GM04504 (cell line): ENCODE results near the gene RNPS1.

ENCODE experiments used
- DNase-seq: peaks from one replicate; pipeline ENCODE4 v3.0.0-alpha.2; 2012; ENCODE audit warnings: low read depth

The RNPS1 gene

GRCh38 chr16:2213817-2214718, 53.9 kb downstream of the RNPS1 start:
- DNase-seq, result no peak

- no peak for DNase-seq
Observed at GRCh38 chr16:2212362-2213324, 55.3 kb downstream of the RNPS1 start.

- DNase-seq, result no peak
Observed at GRCh38 chr16:2211923-2212347, 56.0 kb downstream of the RNPS1 start.

GRCh38 chr16:2210386-2211365, 57.2 kb downstream of the RNPS1 start, which contains the start of gene BRICD5:
BRICD5 (minus strand) TSS chr16:2210863; CDS start chr16:2210833, 30 bp downstream.
- no peak for DNase-seq

GRCh38 chr16:2210009-2210332, 58.0 kb downstream of the RNPS1 start:
- DNase-seq, result no peak

GRCh38 chr16:2209258-2210008, 58.5 kb downstream of the RNPS1 start:
- no peak for DNase-seq

GRCh38 chr16:2208772-2209171, 59.2 kb downstream of the RNPS1 start:
- no peak for DNase-seq

GRCh38 chr16:2208308-2208707, 59.6 kb downstream of the RNPS1 start:
- no peak for DNase-seq

- DNase-seq, result no peak
Observed at GRCh38 chr16:2207872-2208271, 60.1 kb downstream of the RNPS1 start.

GRCh38 chr16:2206780-2207433, 61.0 kb downstream of the RNPS1 start:
- no peak for DNase-seq

GRCh38 chr16:2206420-2206779, 61.5 kb downstream of the RNPS1 start:
- DNase-seq, result no peak

GRCh38 chr16:2205967-2206313, 62.0 kb downstream of the RNPS1 start:
- no peak for DNase-seq

GRCh38 chr16:2205104-2205966, 62.6 kb downstream of the RNPS1 start, which contains the start of gene MLST8:
MLST8 (plus strand) TSS chr16:2205454; CDS start chr16:2206086, 632 bp downstream.
- peak; percentile 69 for DNase-seq

GRCh38 chr16:2204416-2205103, 63.4 kb downstream of the RNPS1 start:
- no peak for DNase-seq
